ENCODE data around the gene ADGRE2.

Gene ADGRE2

DNA sequence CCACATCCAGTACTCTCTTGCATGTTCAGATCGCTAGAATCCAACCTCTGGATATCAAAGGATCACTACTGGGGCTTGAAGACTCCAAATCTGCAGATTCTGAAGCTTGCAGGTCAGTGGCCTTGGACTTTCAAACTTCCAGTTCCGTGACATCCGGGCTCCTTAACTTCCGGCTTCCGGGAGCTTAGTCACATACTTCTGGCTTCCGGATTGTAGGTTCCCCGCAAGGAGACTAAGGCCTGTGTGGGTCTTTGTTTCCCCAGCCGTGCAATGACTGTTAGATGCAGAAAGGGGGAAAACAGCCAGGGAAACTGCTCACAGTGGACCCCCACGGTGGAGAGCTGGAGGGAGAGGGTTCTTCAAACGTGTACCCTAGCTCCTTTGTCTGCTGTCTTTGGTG lies 47.2 kb downstream of the ADGRE2 start:
- no peak for DNase-seq

DNA sequence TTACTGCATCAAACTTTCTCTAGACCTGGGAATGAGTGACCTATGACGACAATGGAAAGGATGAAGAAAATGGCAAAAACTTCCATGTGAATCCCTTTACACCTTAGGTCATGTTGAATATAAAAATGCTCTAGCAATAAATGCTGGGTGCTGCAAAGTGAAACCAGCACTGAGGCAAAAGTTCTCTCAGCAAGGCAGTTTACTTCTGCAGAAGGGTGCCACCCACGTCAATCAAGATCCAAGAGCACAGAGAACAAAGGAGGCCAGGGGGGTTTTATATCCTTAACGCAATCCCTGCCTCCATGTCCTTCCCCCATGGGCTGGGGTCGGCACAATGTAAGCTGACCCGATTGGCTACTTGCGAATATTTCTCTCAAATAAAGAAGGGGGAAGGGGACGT lies 49.8 kb downstream of the ADGRE2 start:
- no peak for DNase-seq

DNA sequence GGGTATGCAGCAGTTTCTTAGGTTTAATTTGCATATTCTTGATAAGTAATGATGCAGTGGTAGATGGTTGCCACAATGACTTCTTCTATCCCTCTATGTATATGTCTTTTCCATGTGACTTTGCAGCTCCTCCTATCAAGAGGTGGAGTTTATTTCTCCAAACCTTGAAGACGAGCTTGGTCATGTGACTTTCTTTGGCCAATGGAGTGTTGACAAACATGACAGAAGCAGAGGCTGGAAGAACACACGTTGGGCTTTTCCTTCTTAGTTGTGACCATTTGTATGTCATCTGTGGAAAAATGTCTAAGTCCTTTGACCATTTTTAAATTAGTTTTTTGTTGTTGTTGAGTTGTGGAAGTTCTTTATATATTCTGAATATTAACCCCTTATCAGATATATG lies 56.2 kb downstream of the ADGRE2 start:
- DNase-seq, result no peak

DNA sequence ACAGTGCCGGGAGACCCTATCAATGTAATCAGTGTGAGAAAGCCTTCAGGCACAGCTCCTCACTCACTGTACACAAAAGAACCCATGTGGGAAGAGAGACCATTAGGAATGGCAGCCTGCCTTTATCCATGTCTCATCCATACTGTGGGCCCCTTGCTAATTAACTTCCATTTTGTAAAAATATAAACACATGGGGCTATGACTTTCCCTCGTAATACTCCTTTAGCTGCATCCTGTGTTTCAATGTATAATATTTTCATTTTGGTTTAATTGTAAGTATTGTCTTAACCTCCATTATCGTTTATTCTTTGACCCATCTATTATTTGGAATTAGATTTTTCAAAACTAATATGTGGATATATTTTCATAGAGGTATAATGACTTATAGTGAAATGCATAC lies 59.2 kb downstream of the ADGRE2 start:
- DNase-seq, result no peak

GRCh38 chr19:14718522-14719116 lies 59.7 kb downstream of the ADGRE2 start:
- no peak for DNase-seq

GRCh38 chr19:14715841-14716240 lies 62.5 kb downstream of the ADGRE2 start:
- DNase-seq, result no peak

- no peak for DNase-seq
Observed at GRCh38 chr19:14704450-14704849, 73.9 kb downstream of the ADGRE2 start.

DNA sequence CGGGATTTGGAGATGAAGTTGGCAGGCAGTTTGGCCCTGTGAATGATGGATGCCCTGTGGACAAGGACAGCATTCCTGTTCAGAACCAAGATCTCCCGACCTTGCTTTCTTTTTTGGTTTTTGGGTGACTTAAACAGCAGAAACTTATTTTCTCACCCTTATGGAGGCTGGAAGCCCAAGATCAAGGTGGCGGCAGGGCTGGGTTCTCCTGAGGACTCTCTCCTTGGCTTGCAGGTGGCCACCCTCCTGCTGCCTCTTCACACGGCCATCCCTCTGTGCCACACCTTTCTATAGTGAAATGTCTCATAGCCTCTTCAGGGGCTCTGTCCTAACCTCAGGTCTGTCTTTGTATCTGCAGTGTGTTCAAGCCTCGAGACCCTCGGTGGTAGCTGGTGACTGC lies 74.5 kb downstream of the ADGRE2 start:
- DNase-seq, result no peak

- no peak for DNase-seq
Observed at GRCh38 chr19:14700711-14701375, 77.5 kb downstream of the ADGRE2 start.

- DNase-seq, result no peak
Observed at GRCh38 chr19:14699641-14700040, 78.7 kb downstream of the ADGRE2 start.

DNA sequence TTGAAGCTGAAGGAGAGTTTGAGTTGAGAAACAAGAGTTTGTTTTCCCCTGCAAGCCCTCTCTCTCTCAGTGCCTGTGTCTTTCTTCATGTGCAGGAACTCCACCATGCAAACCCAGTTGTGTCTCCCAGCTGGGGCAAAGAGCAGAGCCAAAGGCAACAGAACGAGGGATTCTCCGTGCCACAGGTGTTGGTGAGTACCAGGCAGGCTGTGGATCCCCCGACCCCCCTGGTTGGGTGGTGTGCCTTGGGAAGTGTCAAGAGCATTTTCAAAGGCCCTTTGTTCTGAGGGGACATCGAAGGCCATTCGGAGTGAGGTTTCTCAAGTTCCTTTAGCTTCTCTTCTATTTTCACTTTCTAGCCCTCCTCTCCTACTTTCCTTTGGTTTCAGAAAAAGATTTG lies 82.9 kb downstream of the ADGRE2 start:
- no peak for DNase-seq

DNA sequence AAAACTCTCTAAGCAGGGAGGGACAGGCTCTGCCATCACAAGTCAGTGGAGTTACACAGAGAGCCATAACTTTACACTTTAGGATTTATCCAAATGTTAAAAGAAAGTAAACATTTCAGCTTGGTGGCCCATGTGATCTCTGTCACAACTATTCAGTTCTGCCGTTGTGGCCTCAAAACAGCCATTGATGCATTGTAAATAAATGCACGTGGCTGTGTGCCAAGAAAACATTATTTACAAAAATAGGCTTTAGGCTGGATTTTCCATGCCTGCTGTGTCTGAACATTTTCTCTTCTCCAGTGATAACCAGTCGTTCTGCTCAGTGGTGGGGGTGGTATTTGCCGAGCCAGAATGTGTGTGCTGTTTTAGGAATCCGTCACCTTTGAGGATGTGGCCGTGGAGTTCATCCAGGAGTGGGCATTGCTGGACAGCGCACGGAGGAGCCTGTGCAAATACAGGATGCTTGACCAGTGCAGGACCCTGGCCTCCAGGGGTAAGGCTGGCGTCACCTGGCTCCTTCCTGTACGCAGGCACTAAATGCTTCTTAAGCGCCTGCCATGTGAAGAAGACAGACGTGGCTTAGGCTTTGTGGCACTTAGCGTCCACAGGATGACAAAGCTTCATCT lies 83.6 kb downstream of the ADGRE2 start:
- DNase-seq, result no peak

DNA sequence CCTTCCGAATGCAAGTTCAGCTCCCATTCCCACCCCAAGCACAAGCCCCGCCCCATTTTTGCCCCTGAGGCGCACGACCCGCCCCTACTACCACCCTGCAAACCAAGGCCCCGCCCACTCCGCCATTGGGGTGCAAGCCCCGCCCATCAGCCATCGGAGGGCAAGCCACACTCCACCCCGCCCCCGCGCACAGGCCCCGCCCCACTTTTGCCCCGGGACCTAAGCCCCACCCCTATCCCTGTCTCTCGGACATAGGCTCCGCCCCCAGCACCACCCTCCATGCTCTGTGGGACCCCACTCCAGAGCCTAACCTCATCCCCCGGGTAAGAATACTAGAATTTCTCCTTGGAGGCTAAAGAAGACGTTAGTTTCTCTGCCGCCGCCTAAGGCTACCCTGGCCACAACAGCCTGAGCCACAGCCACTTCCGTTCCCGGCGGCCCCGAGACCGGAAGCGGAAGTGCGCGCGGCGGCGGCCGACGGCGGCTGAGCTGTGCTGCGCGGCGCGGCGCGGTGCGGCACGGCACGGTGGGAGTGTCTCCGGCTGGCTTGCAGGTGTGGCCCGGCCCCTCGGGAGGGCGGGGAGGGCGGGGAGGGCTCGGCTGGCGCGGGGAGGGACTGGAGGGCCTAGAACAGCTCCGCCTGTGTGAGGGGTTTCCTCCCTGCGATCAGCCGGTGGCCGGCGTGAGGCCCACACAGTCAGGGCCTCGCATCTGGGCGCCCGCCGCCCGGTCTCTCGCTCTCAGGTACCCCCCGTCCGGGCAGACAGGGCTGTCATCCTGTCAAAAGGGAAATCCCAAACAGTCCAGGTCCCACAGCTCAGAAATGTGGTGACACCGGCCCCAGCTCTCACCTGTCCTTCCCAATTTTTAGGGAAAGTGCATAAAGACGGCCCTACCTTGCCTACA lies 88.5 kb downstream of the ADGRE2 start, which contains the start of gene ZNF333:
Gene ZNF333 (plus strand): TSS at position 451 of the 906 bp plus-strand sequence. CDS start 3,444 bp downstream, outside the sequence.
- DNase-seq, result peak; percentile 98

- DNase-seq, result peak; percentile 33
Observed at GRCh38 chr19:14686411-14686810, 91.9 kb downstream of the ADGRE2 start.

DNA sequence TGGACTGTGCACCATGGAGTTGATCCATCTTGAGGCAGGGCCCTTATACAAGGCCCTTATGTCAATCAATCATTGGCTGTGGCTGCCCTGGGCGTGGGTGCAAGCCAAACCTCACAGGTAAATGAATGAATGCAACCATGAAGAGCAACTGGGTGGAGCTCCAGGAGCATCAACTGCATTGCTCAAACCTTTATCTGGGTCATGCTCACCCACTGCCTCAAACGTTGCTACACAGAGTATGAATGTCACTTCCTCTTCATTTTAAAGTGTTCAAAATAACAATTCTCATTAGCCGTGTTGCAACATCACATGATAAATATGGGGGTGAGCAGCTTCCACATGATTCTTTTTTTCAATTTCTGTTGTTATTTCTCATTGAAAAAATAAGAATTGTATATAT lies 94.9 kb downstream of the ADGRE2 start:
- DNase-seq, result peak; percentile 13

Measured in activated naive CD4-positive, alpha-beta T cell treated with Interleukin-2 at 50 U/mL for 16 hours (primary cell).